Activated CD8-positive, alpha-beta memory T cell treated with anti-CD3 and anti-CD28 coated beads, Interleukin-2, amount 50 U/mL, for 1 hour (primary cell): Measurements from ENCODE around the gene TRAPPC4.
A peak's percentile ranks its signal among the peaks of the same experiment; 100 is the strongest.
"Not testable (repeated sequence)": the region's sequence is repeated elsewhere in the genome, so short reads cannot be mapped to it uniquely, and the experiment has no call there.

ENCODE experiments used
- DNase-seq: peaks from one replicate; pipeline ENCODE4 v3.0.0-alpha.2; 2020; ENCODE audit errors: extremely low read depth

Gene TRAPPC4, protein sequence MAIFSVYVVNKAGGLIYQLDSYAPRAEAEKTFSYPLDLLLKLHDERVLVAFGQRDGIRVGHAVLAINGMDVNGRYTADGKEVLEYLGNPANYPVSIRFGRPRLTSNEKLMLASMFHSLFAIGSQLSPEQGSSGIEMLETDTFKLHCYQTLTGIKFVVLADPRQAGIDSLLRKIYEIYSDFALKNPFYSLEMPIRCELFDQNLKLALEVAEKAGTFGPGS

DNA sequence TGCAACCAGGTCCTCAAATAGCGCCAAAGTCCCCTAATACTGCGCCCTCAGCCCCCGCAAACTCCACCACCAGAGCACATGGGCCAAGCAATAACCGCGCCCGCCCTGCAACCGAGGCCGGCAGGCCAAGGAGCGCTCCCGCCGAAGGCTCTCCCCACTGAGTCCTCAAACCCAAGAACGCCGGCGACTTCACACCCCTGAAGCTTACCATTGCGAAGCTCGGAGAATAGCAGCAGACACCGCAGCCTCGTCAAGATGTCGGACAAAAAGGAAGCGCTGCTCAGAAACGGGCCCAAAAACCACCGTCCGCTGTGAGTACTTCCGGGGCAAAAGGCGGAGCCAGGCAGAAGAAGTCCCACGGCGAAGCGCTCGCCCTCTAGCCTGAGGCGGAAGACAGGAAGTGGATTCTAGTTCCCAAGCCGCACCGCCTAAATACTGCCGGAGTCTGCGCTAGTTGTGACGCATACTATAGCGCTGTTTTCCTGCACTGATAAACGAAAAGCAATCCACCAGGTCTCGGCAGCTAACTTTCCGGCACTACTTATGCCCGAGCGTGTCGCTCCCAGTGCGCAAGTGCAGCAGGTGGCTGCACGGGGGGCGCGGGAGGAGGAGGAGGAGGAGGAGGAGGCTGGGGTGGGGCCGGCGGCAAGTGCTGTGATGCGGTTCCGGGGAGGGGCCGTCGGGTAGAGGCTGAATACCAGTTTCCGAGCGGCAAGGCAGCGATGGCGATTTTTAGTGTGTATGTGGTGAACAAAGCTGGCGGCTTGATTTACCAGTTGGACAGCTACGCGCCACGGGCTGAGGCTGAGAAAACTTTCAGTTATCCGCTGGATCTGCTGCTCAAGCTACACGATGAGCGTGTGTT, at the start of gene TRAPPC4, which contains the start of gene RPS25:
TSS of gene TRAPPC4 (plus strand) at position 693 of the 865 bp plus-strand sequence. CDS start at position 723, 30 bp downstream.
TSS of gene RPS25 (minus strand) at position 270 of the 865 bp plus-strand sequence. CDS start at position 211, 59 bp downstream.
- DNase-seq: peak; percentile 88

DNA sequence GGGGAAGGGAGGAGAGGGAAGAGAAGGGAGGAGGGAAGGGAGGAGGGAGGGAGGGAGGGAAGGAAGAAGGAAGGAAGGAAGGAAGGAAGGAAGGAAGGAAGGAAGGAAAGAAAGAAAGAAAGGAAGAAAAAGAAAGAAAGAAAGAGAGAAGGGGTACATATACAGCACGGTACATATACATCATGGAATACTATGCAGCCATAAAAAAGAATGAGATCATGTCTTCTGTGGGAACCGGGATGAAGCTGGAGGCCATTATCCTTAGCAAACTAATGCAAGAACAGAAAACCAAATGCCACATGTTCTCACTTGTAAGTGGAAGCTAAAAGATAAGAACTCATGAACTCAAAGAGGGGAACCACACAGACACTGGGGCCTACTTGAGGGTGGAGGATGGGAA, 49.1 kb upstream of the TRAPPC4 start:
- not testable (repeated sequence) for DNase-seq

DNA sequence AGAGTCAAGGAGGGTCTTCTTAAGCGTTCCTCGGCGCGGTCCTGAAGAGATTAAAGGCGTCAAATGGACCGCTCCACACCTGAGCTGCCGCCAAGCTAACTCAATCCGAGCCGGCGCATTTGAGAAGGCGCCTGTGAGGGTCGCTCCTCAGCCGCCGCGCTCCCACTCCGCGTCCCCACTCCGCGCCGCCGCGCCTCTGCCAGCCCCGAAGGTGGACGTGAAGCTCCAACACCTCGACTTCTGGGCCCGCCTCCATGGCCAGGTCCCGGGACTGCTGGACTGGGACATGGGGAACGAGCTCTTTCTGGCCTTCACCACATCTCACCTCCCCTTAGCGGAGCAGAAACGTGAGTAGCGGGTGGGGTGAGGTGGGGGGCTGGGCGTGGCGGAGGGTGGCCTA, 46.9 kb upstream of the TRAPPC4 start, which contains the start of gene FOXR1:
TSS of gene FOXR1 (plus strand) at position 116 of the 400 bp plus-strand sequence. CDS start at position 287, 171 bp downstream.
- DNase-seq: no peak

DNA sequence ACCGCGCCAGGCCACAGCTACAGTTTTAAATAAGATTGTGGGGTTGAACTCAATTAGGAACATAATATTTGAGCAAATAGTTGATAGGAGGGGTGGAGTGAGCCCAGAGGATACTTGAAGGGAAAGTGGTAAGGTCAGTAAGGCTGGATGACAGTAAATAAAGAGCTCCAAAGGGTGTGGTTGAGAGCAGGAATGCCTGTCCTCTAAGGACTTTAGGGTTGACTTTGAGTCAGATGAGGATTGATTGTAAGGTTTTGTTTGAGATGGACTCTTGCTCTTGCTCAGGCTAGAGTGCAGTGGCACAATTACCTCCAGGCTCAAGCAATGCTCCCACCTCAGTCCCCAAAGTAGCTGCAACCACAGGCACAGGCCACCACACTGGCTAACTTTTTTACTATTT, 44.6 kb upstream of the TRAPPC4 start:
- DNase-seq: no peak

DNA sequence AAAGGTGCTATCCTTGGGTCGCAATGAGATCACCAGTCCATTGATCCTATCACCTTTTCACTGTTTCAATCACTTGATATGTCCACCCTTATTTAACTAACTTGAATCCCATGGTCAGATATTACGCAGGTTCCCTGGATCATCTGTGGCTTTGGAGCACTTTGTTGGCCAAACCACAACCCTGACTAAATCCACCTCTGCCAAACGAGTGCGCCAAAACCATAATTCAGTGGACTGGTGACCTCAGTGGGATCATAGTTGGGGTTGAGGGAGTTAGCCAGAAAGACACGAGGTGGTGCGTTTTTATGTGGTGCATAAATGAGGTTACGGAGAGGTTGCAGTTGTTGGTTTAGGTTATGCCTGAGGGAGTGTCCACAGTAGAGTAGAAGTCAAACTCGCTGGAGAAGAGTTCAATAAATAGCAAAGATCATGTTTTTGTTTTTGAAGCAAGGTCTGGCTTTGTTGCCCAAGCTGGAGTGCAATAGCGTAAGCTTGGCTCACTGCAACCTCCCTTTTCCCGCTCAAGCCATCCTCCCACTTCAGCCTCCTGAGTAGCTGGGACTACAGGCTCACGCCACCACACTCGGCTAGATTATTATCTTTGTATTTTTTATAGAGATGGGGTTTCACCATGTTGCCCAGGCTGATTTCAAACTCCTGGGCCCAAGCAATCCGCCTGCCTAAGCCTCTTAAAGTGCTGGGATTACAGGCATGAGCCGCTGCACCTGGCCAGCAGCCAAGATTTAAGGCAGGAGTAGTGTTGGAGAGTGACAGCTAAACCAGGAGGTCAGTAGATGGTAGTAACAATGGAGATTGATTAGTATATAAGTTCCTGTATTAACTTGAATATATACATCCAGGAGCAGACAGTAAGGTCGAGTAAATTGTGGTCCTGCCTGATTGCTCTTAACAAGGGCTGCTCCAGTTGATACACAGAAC, 42.5 kb upstream of the TRAPPC4 start:
- DNase-seq: no peak

DNA sequence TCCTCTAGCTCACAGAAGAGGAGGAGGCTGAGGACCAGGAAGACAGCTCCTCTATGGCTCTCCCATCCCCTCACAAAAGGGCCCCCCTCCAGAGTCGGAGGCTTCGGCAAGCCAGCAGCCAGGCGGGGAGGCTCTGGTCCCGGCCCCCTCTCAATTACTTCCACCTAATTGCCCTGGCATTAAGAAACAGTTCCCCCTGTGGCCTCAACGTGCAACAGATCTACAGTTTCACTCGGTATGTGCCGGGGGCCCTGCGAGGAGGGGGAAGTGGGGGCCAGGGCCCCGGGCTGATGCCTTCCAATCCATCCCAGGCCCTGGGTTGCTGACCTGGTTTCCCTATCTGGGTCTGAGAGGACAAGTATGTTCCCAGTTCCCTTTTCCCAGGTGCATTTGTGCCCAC, 39.1 kb upstream of the TRAPPC4 start:
- no peak for DNase-seq

DNA sequence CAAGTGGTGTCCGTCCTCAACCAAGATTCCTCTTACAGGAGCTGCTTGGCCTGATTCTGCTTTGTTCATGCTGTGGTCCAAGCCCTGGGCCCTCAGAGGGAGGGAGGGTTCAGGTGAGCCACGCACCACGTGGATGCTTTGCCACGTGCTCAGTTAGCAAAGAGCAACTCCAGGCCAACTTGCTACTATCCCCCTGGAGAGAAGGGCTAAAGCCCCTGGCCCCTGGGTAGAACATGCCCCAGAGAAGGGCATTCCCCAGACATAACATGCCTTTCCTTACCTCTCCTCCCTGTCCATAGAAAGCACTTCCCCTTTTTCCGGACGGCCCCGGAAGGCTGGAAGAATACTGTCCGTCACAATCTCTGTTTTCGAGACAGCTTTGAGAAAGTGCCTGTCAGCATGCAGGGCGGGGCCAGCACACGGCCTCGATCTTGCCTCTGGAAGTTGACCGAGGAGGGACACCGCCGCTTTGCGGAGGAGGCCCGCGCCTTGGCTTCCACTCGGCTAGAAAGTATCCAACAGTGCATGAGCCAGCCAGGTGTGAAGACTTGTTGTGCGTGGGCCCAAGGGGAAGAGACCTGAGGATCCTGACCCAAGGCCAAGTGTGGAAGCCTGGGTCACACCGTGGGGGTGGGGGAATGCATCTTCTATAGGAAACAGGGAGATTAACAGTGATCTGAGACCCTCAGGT, 38.2 kb upstream of the TRAPPC4 start:
- DNase-seq: no peak

DNA sequence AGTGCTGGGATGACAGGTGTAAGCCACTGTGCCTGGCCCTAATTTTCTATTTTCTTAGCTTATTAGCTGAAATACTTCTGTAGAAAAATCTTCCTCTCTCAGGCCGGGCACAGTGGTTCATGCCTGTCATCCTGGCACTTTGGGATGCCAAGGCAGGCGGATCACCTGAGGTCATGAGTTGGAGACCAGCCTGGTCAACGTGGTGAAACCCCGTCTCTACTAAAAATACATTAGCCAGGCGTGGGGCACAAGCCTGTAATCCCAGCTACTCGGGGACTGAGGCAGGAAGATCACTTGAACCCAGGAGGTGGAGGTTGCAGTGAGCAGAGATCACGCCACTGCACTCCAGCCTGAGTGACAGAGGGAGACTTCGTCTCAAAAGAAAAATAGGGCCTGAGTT, 34.2 kb upstream of the TRAPPC4 start:
- DNase-seq: not testable (repeated sequence)

DNA sequence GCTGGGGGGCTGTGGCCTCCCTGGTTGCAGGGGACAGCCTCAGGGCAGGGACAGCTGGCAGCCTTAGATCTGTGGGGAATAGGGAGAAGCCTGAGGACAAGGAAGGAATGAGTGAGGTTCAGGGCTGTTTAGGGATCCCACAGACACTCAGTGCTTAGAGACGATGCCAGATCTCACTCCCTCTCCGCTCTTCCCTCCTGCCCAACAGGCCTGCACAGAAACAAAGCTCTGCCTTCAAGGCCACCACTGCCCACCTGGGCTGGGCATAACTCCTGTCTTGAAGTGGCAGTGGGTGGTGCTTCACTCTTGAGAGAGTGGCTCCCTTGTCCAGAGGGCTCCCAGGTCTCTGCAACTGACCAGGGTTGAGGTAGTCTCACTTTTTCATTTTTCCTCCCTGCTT, 33.7 kb upstream of the TRAPPC4 start:
- no peak for DNase-seq

DNA sequence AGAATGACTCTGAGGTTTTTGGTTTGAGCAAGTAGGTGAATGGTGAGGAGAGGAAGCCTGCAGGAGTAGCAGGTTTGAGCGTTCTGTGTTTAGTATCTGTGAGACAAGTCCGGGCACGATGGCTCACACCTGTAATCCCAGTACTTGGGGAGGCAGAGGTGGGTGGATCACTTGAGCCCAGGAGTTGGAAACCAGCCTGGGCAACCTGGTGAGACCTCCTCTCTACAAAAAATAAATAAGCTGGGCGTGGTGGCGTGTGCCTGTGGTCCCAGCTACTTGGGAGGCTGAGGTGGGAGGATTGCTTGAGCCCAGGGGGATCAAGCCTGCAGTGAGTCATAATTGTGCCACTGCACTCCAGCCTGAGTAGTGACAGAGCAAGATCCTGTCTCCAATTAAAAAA, 30.3 kb upstream of the TRAPPC4 start:
- no peak for DNase-seq

DNA sequence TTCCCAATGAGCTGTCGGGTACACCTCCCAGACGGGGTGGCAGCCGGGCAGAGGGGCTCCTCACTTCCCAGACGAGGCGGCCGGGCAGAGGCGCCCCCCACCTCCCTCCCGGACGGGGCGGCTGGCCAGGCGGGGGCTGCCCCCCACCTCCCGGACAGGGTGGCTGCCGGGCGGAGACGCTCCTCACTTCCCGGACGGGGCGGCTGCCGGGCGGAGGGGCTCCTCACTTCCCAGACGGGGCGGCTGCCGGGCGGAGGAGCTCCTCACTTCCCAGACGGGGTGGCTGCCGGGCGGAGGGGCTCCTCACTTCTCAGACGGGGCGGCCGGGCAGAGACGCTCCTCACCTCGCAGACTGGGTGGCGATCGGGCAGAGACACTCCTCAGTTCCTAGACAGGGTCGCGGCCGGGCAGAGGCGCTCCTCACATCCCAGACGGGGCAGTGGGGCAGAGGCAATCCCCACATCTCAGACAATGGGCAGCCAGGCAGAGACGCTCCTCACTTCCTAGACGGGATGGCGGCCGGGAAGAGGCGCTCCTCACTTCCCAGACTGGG, 27.0 kb upstream of the TRAPPC4 start:
- DNase-seq: not testable (repeated sequence)

DNA sequence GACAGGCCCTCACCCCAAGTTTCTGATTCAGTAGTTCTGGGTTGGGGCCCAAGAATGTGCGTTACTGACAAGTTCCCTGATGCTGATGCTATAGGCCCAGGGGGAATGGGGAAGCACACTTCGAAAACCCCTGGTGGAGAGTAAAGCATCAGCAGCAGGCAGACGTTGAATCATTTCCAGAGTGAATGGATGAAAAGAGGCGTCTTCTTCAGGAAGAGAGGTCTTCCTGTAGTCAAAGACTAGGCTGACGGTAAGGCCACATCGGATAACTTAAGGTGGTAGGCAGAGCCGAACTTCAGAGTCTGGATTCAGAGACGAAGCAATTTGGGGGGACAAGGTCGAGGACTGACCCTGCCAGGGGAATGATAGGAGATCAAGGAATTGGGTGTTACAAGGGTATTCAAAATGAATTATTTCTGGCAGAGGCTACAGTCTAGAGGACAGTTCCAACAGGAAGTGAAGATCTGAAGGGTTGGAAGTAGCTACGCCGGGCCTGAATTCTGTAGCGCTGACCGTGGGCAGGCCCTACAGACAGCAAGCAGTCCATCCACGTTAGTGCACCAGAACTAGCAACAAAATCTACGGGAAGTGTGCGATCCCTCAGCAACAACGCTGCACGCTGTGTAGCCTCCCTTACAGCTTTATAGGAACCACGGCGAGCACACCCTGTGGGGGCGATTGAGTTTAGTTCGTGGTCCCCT, 21.5 kb upstream of the TRAPPC4 start:
- DNase-seq: no peak

DNA sequence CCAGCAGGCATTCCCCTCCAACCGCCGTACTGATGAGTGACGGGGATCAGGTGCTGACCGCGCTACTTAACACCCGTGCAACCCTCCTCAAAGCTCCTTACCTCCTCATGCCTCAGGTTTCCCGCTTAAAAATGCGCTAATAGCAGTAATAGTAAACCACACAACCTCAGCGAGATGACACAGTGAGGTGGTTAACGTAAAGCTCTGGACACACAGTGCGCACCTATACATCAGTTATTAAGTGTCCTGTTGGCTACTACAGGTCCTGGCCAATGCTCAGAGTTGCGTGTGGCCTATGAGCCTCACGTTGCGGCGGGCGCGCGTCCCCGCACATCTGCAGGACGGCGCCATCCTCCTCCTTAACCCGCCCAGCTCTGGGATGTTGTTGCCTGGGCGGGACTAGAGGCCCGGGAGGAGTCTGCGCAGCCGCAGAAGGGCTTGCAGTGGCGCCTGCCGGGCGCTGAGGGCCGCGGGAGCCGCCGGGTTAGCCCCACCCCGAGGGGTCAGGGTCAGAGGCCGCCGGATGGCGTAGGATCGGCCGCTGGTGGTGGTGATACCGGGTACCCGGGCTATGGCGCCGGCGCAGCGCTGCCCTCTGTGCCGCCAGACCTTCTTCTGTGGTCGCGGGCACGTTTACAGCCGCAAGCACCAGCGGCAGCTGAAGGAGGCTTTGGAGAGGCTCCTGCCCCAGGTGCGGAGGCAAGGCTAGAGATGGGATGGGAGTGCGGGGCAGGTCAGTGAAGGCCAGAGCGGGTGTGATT, 20.8 kb upstream of the TRAPPC4 start, which contains the start of gene CENATAC:
TSS of gene CENATAC (plus strand) at position 512 of the 761 bp plus-strand sequence. CDS start at position 572, 60 bp downstream.
- DNase-seq: peak; percentile 80

DNA sequence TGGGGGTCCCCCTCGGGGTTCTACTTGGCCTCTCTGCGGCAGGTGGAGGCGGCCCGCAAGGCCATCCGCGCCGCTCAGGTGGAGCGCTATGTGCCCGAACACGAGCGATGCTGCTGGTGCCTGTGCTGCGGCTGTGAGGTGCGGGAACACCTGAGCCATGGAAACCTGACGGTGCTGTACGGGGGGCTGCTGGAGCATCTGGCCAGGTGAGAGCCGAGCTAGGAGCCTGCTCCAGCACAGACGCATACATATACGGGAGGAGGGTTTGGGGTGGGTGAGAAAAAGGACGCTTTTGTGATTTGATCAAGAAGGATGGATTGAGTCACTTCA, 20.2 kb upstream of the TRAPPC4 start:
- DNase-seq: no peak

DNA sequence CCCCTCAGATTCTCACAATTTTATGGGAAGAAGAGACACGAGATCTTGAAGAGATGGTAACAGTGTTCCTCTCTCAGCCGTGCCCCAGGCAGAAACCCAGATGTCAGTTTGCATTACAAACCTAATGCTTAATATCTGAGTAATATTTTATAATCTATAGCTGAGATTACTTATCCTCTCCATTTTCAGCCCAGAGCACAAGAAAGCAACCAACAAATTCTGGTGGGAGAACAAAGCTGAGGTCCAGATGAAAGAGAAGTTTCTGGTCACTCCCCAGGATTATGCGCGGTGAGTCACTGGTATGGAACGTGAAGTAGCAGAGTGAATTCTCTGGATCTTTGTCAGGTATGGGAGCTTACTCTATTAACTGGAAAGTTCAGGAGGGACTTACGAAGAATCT, 19.7 kb upstream of the TRAPPC4 start:
- DNase-seq: no peak

DNA sequence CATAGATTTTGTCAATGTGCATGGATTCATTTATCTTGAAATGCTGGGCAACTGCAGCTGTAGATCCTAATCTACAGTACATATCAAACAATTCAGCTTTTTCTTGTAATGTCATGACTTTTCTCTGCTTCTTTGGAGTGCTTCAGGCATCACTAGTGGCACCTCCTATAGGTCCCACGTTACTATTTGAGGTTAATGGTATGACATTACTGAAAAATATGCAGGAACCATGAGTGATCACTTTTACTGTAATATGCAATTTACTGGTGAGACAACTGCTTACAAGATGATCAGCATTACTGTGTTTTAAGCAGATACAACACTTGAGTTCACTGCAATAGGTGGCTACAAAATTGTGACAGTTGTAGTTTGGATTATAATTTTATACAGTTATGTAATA, 17.7 kb upstream of the TRAPPC4 start:
- no peak for DNase-seq

DNA sequence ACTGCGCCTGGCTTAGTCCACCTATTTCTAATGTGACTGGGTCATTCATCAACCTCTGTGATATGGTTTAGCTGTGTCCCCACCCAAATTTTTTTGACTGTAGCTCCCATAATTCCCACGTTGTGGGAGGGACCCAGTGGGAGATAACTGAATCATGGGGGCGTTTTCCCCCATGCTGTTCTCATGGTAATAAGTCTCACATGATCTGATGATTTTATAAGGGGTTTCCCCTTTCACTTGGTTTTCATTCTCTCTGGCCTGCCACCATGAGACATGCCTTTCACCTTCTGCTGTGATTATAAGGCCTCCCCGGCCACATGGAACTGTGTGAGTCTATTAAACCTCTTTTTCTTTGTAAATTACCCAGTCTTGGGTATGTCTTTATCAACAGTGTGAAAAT, 11.9 kb upstream of the TRAPPC4 start:
- no peak for DNase-seq

DNA sequence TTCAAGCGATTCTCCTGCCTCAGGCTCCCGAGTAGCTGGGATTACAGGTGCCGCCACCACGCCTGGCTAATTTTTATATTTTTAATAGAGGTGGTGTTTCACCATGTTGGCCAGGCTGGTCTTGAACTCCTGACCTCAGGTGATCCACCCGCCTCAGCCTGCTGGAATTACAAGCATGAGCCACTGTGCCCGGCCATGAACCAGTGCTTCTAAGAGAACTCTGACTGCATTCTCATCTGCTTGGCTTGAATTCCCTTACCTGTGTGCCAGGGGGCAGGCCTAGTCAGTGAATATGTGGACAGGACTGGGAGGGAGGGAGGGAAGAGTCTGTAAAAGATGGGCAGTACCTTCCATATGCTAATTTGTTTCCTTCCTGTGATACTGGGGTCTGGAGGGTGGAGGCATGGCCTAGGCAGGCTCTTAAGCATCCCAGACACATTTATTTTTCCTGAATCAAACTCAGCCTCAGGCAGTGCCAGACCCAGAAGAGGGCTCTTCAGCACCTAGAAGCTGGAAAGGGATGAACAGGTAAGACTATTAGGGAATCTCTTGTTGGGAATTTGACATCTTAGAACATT, 7.0 kb upstream of the TRAPPC4 start:
- DNase-seq: no peak

DNA sequence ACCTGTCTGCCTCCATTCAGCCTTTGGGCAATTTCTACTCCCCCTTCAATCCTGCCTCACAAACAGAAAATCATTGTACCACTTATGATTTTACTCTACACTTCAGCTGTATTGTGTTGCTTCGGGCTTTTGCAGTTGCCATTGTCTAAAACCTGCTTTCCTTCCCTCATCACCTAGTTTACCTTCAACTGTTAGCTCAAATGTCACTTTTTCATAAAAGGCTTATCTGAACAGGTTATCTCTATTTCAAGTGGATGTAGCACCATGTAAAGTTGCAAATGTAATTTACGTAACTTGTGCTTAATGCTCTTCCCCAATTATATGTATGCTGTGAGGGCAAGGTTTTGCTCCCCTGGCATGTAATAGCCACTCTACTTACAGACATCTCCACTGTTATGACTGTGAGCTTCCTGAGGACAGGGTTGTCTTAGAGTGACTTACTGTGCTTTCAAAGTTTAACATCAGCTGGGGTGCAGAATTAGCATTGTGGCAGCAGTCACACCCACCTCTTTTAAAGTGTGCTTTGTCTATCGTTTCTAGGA, 5.9 kb upstream of the TRAPPC4 start:
- no peak for DNase-seq
